Measurements from ENCODE around the gene SLC12A3.
A peak's percentile ranks its signal among the peaks of the same experiment; 100 is the strongest.

- TF ChIP-seq CTCF (IDR thresholded peaks at IDR 0.05) = peak; percentile 85
- TF ChIP-seq EZH2phosphoT487 (IDR thresholded peaks at IDR 0.05) = no peak
- TF ChIP-seq EZH2 (IDR thresholded peaks at IDR 0.05) = no peak
Measured at GRCh38 chr16:56866955-56867830, 2.2 kb downstream of the SLC12A3 start.
